NCI-H2107 (cell line): ENCODE data around the gene HOXA10.

ENCODE experiments used
- DNase-seq: peaks from one replicate; lab custom pipeline; 2025; lab: John Stamatoyannopoulos, UW

The HOXA10 gene

GRCh38 chr7:27189997-27190748, 16.1 kb upstream of the HOXA10 start:
- no peak for DNase-seq

GRCh38 chr7:27189295-27189996, 15.3 kb upstream of the HOXA10 start:
- no peak for DNase-seq

GRCh38 chr7:27188386-27189294, 14.5 kb upstream of the HOXA10 start:
- no peak for DNase-seq

GRCh38 chr7:27187475-27188385, 13.6 kb upstream of the HOXA10 start:
- no peak for DNase-seq

- no peak for DNase-seq
Measured at GRCh38 chr7:27186668-27187474, 12.8 kb upstream of the HOXA10 start.

GRCh38 chr7:27185854-27186667, 11.9 kb upstream of the HOXA10 start:
- no peak for DNase-seq

- DNase-seq = no peak
Measured at GRCh38 chr7:27185013-27185853, 11.1 kb upstream of the HOXA10 start, which contains the start of gene HOXA11. Gene HOXA11 (minus strand): TSS chr7:27185232. CDS start chr7:27185144, 88 bp downstream.

- DNase-seq = no peak
Measured at GRCh38 chr7:27184337-27185012, 10.4 kb upstream of the HOXA10 start.

GRCh38 chr7:27183682-27184336, 9.7 kb upstream of the HOXA10 start:
- DNase-seq = no peak

GRCh38 chr7:27182861-27183681, 9.0 kb upstream of the HOXA10 start:
- no peak for DNase-seq

GRCh38 chr7:27182285-27182841, 8.2 kb upstream of the HOXA10 start:
- DNase-seq = no peak

- no peak for DNase-seq
Measured at GRCh38 chr7:27181795-27182275, 7.7 kb upstream of the HOXA10 start.

GRCh38 chr7:27180431-27181420, 6.6 kb upstream of the HOXA10 start:
- no peak for DNase-seq

- DNase-seq = no peak
Measured at GRCh38 chr7:27179503-27180430, 5.6 kb upstream of the HOXA10 start.
